AG04449 (cell line): ENCODE measurements around the gene UBR1.
"Not testable (repeated sequence)": the region's sequence is repeated elsewhere in the genome, so short reads cannot be mapped to it uniquely, and the experiment has no call there.

Source experiments
- CTCF ChIA-PET: fragments of 350-600 bp; formaldehyde crosslinking; extraction: SDS; loops from one replicate; lab custom pipeline; 2021; ENCODE audit warnings: antibody characterized with exemption; lab: Yijun Ruan, JAX
- POLR2A ChIA-PET: fragments of 400-600, 350-600 bp; formaldehyde crosslinking; extraction: SDS; loops from one replicate; lab custom pipeline; 2020; ENCODE audit warnings: antibody characterized with exemption, inconsistent platforms; lab: Yijun Ruan, JAX
- DNase-seq: peaks from one replicate; pipeline ENCODE4 v3.0.0-alpha.2; 2010; ENCODE audit warnings: low read depth, low spot score
- H3K4me3 ChIP-seq: 2 replicates; pipeline ENCODE4 v1.5.1; 2011; ENCODE audit warnings: low read depth, mild to moderate bottlenecking, control low read depth, low read length
- CTCF ChIP-seq: IDR thresholded peaks from one replicate; pipeline ENCODE4 v1.5.1; 2011; ENCODE audit warnings: mild to moderate bottlenecking, moderate library complexity, low read length, control low read depth, inconsistent platforms; ENCODE audit not compliant: insufficient read depth; ENCODE audit errors: missing control alignments

Gene UBR1

GRCh38 chr15:43025150-43025549 is 80.7 kb downstream of the UBR1 start:
- no peak for DNase-seq
- ChIA-PET CTCF (no interaction called here), POLR2A (no interaction called here)
- no peak overlapping the region for H3K4me3 ChIP-seq
- no peak for TF ChIP-seq CTCF

GRCh38 chr15:43014671-43015070 is 91.2 kb downstream of the UBR1 start:
- CTCF ChIA-PET, H3K4me3 ChIP-seq, DNase-seq, POLR2A ChIA-PET: not testable (repeated sequence)

GRCh38 chr15:43009206-43009605 is 96.6 kb downstream of the UBR1 start:
- TF ChIP-seq CTCF, result no peak
- ChIA-PET CTCF (no interaction called here), POLR2A (no interaction called here)
- DNase-seq, result no peak
- H3K4me3 ChIP-seq, result no peak overlapping the region

- no peak for TF ChIP-seq CTCF
- no peak for DNase-seq
- no peak overlapping the region for H3K4me3 ChIP-seq
- POLR2A ChIA-PET, result no interaction called here
- CTCF ChIA-PET, result interaction anchor here (0.6 kb wide), 1 partner anchor 70 kb away, joined by 3 read pairs; no protein-coding TSS in a partner anchor
Measured at GRCh38 chr15:43008150-43008549, 97.7 kb downstream of the UBR1 start.

GRCh38 chr15:43007551-43007950 is 98.3 kb downstream of the UBR1 start:
- DNase-seq, result no peak
- CTCF ChIA-PET, result no interaction called here
- no peak overlapping the region for H3K4me3 ChIP-seq
- no peak for TF ChIP-seq CTCF
- POLR2A ChIA-PET, result no interaction called here

- CTCF ChIA-PET, result no interaction called here
- H3K4me3 ChIP-seq, result no peak overlapping the region
- TF ChIP-seq CTCF, result no peak
- POLR2A ChIA-PET, result no interaction called here
- no peak for DNase-seq
Measured at GRCh38 chr15:43006991-43007390, 98.8 kb downstream of the UBR1 start.

GRCh38 chr15:43004886-43005595 is 100.8 kb downstream of the UBR1 start:
- DNase-seq, POLR2A ChIA-PET, CTCF ChIA-PET, H3K4me3 ChIP-seq: not testable (repeated sequence)
